Kidney glomerular epithelial cell (primary cell): Measurements from ENCODE around the gene PLEKHA7.

Experiments
- DNase-seq: peaks from one replicate; lab custom pipeline; 2025; lab: John Stamatoyannopoulos, UW

PLEKHA7 gene

GRCh38 chr11:16773981-16774935 is 240.0 kb downstream of the PLEKHA7 start:
- no peak for DNase-seq

- no peak for DNase-seq
Observed at GRCh38 chr11:16772141-16772512, 242.1 kb downstream of the PLEKHA7 start.

GRCh38 chr11:16771350-16772140 is 242.7 kb downstream of the PLEKHA7 start:
- no peak for DNase-seq

- no peak for DNase-seq
Observed at GRCh38 chr11:16770016-16770415, 244.2 kb downstream of the PLEKHA7 start.

- no peak for DNase-seq
Observed at GRCh38 chr11:16769386-16769785, 244.8 kb downstream of the PLEKHA7 start.

- no peak for DNase-seq
Observed at GRCh38 chr11:16767957-16768356, 246.3 kb downstream of the PLEKHA7 start.

GRCh38 chr11:16767137-16767536 is 247.1 kb downstream of the PLEKHA7 start:
- DNase-seq: no peak

GRCh38 chr11:16764888-16765287 is 249.3 kb downstream of the PLEKHA7 start:
- DNase-seq: no peak

- no peak for DNase-seq
Observed at GRCh38 chr11:16763746-16764145, 250.5 kb downstream of the PLEKHA7 start.

GRCh38 chr11:16759857-16760508 is 254.2 kb downstream of the PLEKHA7 start:
- no peak for DNase-seq

- no peak for DNase-seq
Observed at GRCh38 chr11:16758382-16759024, 255.7 kb downstream of the PLEKHA7 start.

GRCh38 chr11:16750417-16750816 is 263.8 kb downstream of the PLEKHA7 start:
- no peak for DNase-seq

GRCh38 chr11:16749666-16750065 is 264.5 kb downstream of the PLEKHA7 start:
- DNase-seq: no peak

- no peak for DNase-seq
Observed at GRCh38 chr11:16749092-16749491, 265.1 kb downstream of the PLEKHA7 start.

- no peak for DNase-seq
Observed at GRCh38 chr11:16745950-16746605, 268.1 kb downstream of the PLEKHA7 start.

GRCh38 chr11:16744128-16744725 is 270.0 kb downstream of the PLEKHA7 start:
- no peak for DNase-seq

- DNase-seq: no peak
Observed at GRCh38 chr11:16743478-16743877, 270.7 kb downstream of the PLEKHA7 start.

GRCh38 chr11:16741473-16741872 is 272.7 kb downstream of the PLEKHA7 start:
- DNase-seq: no peak

- peak; percentile 27 for DNase-seq
Observed at GRCh38 chr11:16738947-16739815, 275.0 kb downstream of the PLEKHA7 start.
